AG08396 (cell line): ENCODE results near the gene HBG2.

Experiments used
- DNase-seq: peaks from one replicate; pipeline ENCODE4 v3.0.0; 2012; ENCODE audit warnings: low spot score, mixed read lengths

HBG2 gene

GRCh38 chr11:5229356-5229755 is 25.2 kb downstream of the HBG2 start:
- DNase-seq: no peak

GRCh38 chr11:5228124-5228523 is 26.5 kb downstream of the HBG2 start:
- no peak for DNase-seq

- DNase-seq: no peak
Measured at GRCh38 chr11:5227681-5228080, 26.9 kb downstream of the HBG2 start.

GRCh38 chr11:5226732-5227310 is 27.8 kb downstream of the HBG2 start, which contains the start of gene HBB:
TSS of gene HBB (minus strand) at chr11:5227071. CDS start at chr11:5227021, 50 bp downstream.
- DNase-seq: no peak

- DNase-seq: no peak
Measured at GRCh38 chr11:5225480-5225871, 29.1 kb downstream of the HBG2 start.

- DNase-seq: no peak
Measured at GRCh38 chr11:5224538-5225479, 29.8 kb downstream of the HBG2 start.

- DNase-seq: no peak
Measured at GRCh38 chr11:5223686-5224085, 30.9 kb downstream of the HBG2 start.

GRCh38 chr11:5223146-5223545 is 31.4 kb downstream of the HBG2 start:
- DNase-seq: no peak

- DNase-seq: no peak
Measured at GRCh38 chr11:5210376-5210885, 44.1 kb downstream of the HBG2 start.

- peak; percentile 75 for DNase-seq
Measured at GRCh38 chr11:5204787-5205186, 49.8 kb downstream of the HBG2 start.

GRCh38 chr11:5203366-5203765 is 51.2 kb downstream of the HBG2 start:
- no peak for DNase-seq
